Smooth muscle cell (in vitro differentiated cells): ENCODE measurements around the gene MAEA. TPM values are rescaled to one million over a fixed set of nuclear protein-coding genes. Genes with fewer than 3 reads are reported as not detected.

Experiments
- DNase-seq: peaks from one replicate; lab custom pipeline; 2025; ENCODE audit not compliant: unreplicated experiment; lab: John Stamatoyannopoulos, UW
- H2AFZ ChIP-seq: fragments of 200-600 bp; sonication (generic); 2 replicates; pipeline ENCODE4 v1.6.0; 2016; ENCODE audit warnings: antibody characterized with exemption, low read depth, mild to moderate bottlenecking
- H3F3A ChIP-seq: fragments of 200-600 bp; sonication (generic); 2 replicates; pipeline ENCODE4 v1.6.0; 2017; ENCODE audit warnings: antibody characterized with exemption, low read depth
- H3K27ac ChIP-seq: fragments of 200-600 bp; sonication (generic); 2 replicates; pipeline ENCODE4 v1.5.1; 2016; ENCODE audit warnings: low read depth, mild to moderate bottlenecking
- H3K27me3 ChIP-seq: fragments of 200-600 bp; sonication (generic); 2 replicates; pipeline ENCODE4 v1.6.1; 2016; ENCODE audit warnings: low read depth, mild to moderate bottlenecking
- H3K36me3 ChIP-seq: fragments of 200-600 bp; sonication (generic); 2 replicates; pipeline ENCODE4 v1.5.1; 2016; ENCODE audit warnings: low read depth
- H3K4me1 ChIP-seq: fragments of 200-600 bp; sonication (generic); 2 replicates; pipeline ENCODE4 v1.5.1; 2016; ENCODE audit warnings: low read depth
- H3K4me2 ChIP-seq: fragments of 200-600 bp; sonication (generic); 2 replicates; pipeline ENCODE4 v1.6.0; 2016; ENCODE audit warnings: mild to moderate bottlenecking
- H3K4me3 ChIP-seq: fragments of 200-600 bp; sonication (generic); 2 replicates; pipeline ENCODE4 v1.5.1; 2016; ENCODE audit warnings: mild to moderate bottlenecking
- H3K79me2 ChIP-seq: fragments of 200-600 bp; sonication (generic); 2 replicates; pipeline ENCODE4 v1.6.0; 2016; ENCODE audit warnings: low read depth, mild to moderate bottlenecking
- H3K9ac ChIP-seq: fragments of 200-600 bp; sonication (generic); 2 replicates; pipeline ENCODE4 v1.6.0; 2016; ENCODE audit warnings: low read depth
- H3K9me3 ChIP-seq: fragments of 200-600 bp; sonication (generic); replicated peaks from 2 replicates; pipeline ENCODE4 v1.5.1; 2016; ENCODE audit warnings: low read depth
- H4K20me1 ChIP-seq: fragments of 200-600 bp; sonication (generic); 2 replicates; pipeline ENCODE4 v1.6.0; 2016; ENCODE audit warnings: low read depth
- CTCF ChIP-seq: fragments of 200-600 bp; sonication (generic); IDR thresholded peaks from 2 replicates; pipeline ENCODE4 v1.5.1; 2017; ENCODE audit warnings: borderline replicate concordance, mild to moderate bottlenecking, antibody characterized with exemption; ENCODE audit not compliant: insufficient read depth, poor library complexity, severe bottlenecking
- WGBS: methylation state at CpG from one replicate; pipeline ENCODE4 v1.1.7; 2016; ENCODE audit warnings: low lambda C conversion rate; 5-methylcytosine and 5-hydroxymethylcytosine counted together
- polyA plus RNA-seq: library from polyadenylated mRNA; unstranded; fragments of >200 nt; fragmentation: Nextera tagmentation; extraction: Ambion mirVana; gene quantifications from 2 replicates; pipeline ENCODE4 v1.2.1, GENCODE V29; 2016
- total RNA-seq: library from RNA; depleted of rRNA; stranded (reverse); fragments of >200 nt; gene quantifications from 2 replicates; pipeline ENCODE4 v1.2.3, GENCODE V29; 2014

MAEA gene
- total and polyA plus RNA-seq, 2 experiments from 2014 or later: 48.0 to 48.2 TPM

- H3F3A ChIP-seq: no peaks in the 10 kb centered on the region
- H3K4me2 ChIP-seq: no peak overlapping the region
- H3K9ac ChIP-seq: no peak overlapping the region
- 96% methylated on average over 42 of the region's 42 CpGs for WGBS
- H2AFZ ChIP-seq: no peak overlapping the region
- H3K27ac ChIP-seq: no peak overlapping the region
- no peaks in the 10 kb centered on the region for H4K20me1 ChIP-seq
- no peaks in the 10 kb centered on the region for H3K9me3 ChIP-seq
- no peak for DNase-seq
- H3K79me2 ChIP-seq: no peaks in the 10 kb centered on the region
- no peaks in the 10 kb centered on the region for H3K36me3 ChIP-seq
- no peaks in the 10 kb centered on the region for H3K4me1 ChIP-seq
- no peak overlapping the region for H3K4me3 ChIP-seq
- TF ChIP-seq CTCF: no peak
- no peaks in the 10 kb centered on the region for H3K27me3 ChIP-seq
Measured at GRCh38 chr4:1373892-1374705, 84.4 kb downstream of the MAEA start.

DNA sequence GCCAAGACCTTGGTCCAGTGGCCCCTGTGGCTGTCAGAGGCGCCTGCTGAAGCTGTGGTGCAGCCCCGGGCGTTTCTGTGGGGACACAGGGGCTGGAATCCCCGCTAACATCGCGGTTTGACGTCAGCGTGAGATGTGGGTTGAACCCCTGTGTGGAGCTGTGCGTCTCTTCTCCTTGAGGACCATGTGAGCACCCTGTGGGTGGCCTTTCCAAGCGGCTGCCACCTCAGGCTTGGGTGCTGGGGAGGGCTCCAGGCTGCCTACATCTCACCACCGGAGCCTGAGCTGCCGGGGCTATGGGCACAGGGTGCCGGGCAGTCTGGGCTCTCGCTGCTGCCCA lies 85.0 kb downstream of the MAEA start:
- Histone ChIP-seq H2AFZ (no peak overlapping the region), H3K9ac (no peak overlapping the region), H3K9me3 (no peaks in the 10 kb centered on the region), H3K79me2 (no peaks in the 10 kb centered on the region), H4K20me1 (no peaks in the 10 kb centered on the region), H3K36me3 (no peaks in the 10 kb centered on the region), H3F3A (no peaks in the 10 kb centered on the region), H3K4me1 (no peaks in the 10 kb centered on the region), H3K27me3 (no peaks in the 10 kb centered on the region), H3K4me3 (no peak overlapping the region), H3K4me2 (no peak overlapping the region), H3K27ac (no peak overlapping the region)
- no peak for TF ChIP-seq CTCF
- 98% methylated on average over 14 of the region's 14 CpGs for WGBS
- no peak for DNase-seq

DNA sequence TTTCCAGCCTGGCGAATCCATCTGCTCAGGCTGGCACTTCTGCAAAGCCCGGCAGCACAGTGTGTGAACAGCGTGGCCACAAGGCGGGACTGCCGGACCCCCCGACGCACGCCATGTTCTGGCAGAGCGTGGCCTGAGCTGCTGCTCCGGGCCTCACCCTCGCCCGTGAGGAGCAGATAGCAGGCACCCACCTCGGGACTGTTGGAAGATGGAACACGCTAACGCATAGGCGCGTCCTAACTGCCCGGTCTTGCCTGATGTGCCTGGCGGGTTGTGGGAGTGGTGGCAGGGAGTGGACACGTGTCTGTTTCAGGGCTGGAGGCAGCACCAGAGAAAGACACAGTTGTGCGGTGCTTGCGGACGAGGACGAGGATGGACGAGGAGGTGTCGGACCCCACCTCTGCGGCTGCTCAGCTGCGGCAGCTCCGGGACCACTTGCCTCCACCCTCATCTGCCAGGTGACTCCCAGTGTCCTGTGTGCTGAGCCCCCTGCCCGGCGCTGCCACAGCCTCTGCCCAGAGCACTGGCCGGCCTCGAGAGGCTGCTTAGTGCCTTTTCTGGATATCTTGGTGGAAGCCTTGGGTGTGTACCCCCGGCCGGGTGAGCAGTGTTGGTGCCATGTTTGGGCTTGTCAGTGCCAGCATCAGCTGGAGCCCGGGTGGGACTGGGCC lies 85.5 kb downstream of the MAEA start:
- H3K27me3 ChIP-seq: no peaks in the 10 kb centered on the region
- no peaks in the 10 kb centered on the region for H3K36me3 ChIP-seq
- H3K4me1 ChIP-seq: no peaks in the 10 kb centered on the region
- WGBS: 98% methylated on average over 36 of the region's 36 CpGs
- no peak overlapping the region for H3K4me3 ChIP-seq
- H3K79me2 ChIP-seq: no peaks in the 10 kb centered on the region
- H2AFZ ChIP-seq: no peak overlapping the region
- no peak for TF ChIP-seq CTCF
- no peaks in the 10 kb centered on the region for H3F3A ChIP-seq
- H3K4me2 ChIP-seq: no peak overlapping the region
- DNase-seq: no peak
- H4K20me1 ChIP-seq: no peaks in the 10 kb centered on the region
- no peak overlapping the region for H3K9ac ChIP-seq
- no peaks in the 10 kb centered on the region for H3K9me3 ChIP-seq
- H3K27ac ChIP-seq: no peak overlapping the region
